ENCODE results near the gene DHRSX.

The DHRSX gene

GRCh38 chrX:2497961-2498780 is 2.6 kb downstream of the DHRSX start:
- H3K4me3 ChIP-seq (ENCODE audit: low read depth, low read length), result peak overlapping the region; percentile 76
- TF ChIP-seq CTCF (conservative IDR thresholded peaks at IDR 0.05; ENCODE audit: low read depth, low read length), result no peak
- peak; percentile 52 for DNase-seq (ENCODE audit: low read depth)

- no peak for TF ChIP-seq CTCF (conservative IDR thresholded peaks at IDR 0.05; ENCODE audit: low read depth, low read length)
- H3K4me3 ChIP-seq (ENCODE audit: low read depth, low read length), result no peak overlapping the region
- DNase-seq (ENCODE audit: low read depth), result no peak
Observed at GRCh38 chrX:2495595-2495994, 5.2 kb downstream of the DHRSX start.

DNA sequence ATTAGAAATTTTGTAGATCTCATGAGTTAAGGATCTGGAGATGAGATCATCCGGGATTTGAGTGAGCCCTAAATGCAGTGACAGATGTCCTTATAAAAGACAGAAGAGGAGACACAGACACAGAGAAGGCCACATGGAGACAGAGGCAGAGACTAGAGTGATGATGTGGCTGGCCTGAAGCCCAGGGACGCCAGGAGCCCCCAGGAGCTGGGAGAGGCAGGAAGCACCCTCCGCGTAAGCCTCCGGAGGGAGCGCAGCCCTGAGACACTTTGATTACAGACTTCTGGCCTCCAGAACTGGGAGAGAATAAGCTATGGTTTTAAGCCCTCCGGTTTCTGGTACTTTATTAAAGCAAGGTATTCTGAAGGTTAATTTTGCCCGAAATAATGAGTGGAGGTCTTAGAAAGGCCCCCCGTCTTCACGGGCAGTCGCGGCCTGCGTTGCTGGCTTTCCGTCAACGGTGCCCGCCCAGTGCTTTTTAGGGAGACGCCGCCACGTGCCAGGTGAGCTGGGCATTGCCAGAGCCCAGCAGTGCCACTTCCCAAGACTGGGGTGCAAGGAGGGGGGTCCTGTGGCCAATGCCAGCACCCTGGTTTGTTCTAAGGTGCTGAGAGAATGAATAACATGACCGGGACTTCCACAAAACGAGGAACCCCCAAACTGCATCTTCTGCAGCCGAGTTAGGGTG is 8.1 kb downstream of the DHRSX start:
- DNase-seq (ENCODE audit: low read depth), result no peak
- H3K4me3 ChIP-seq (ENCODE audit: low read depth, low read length), result no peak overlapping the region
- no peak for TF ChIP-seq CTCF (conservative IDR thresholded peaks at IDR 0.05; ENCODE audit: low read depth, low read length)

DNA sequence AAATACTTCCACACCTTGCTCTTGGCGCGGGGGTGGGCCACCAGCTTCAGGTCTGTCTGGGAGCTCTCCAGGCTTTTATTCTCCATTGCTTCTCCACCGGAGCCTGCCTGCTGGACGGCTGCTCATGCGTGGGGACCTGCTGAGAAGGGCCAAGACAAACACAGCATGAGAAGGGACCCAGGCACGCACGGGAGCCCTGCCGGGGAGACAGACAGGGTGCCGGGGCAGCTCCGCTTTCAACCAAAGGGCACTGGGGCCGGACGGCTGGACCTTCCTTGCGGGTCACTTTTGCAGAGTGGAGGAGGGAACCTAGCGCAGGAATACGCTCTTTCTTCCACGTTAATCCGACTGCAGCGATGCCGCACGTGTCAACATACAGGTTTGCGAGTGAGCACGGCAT is 10.1 kb downstream of the DHRSX start:
- no peak overlapping the region for H3K4me3 ChIP-seq (ENCODE audit: low read depth, low read length)
- no peak for TF ChIP-seq CTCF (conservative IDR thresholded peaks at IDR 0.05; ENCODE audit: low read depth, low read length)
- no peak for DNase-seq (ENCODE audit: low read depth)

DNA sequence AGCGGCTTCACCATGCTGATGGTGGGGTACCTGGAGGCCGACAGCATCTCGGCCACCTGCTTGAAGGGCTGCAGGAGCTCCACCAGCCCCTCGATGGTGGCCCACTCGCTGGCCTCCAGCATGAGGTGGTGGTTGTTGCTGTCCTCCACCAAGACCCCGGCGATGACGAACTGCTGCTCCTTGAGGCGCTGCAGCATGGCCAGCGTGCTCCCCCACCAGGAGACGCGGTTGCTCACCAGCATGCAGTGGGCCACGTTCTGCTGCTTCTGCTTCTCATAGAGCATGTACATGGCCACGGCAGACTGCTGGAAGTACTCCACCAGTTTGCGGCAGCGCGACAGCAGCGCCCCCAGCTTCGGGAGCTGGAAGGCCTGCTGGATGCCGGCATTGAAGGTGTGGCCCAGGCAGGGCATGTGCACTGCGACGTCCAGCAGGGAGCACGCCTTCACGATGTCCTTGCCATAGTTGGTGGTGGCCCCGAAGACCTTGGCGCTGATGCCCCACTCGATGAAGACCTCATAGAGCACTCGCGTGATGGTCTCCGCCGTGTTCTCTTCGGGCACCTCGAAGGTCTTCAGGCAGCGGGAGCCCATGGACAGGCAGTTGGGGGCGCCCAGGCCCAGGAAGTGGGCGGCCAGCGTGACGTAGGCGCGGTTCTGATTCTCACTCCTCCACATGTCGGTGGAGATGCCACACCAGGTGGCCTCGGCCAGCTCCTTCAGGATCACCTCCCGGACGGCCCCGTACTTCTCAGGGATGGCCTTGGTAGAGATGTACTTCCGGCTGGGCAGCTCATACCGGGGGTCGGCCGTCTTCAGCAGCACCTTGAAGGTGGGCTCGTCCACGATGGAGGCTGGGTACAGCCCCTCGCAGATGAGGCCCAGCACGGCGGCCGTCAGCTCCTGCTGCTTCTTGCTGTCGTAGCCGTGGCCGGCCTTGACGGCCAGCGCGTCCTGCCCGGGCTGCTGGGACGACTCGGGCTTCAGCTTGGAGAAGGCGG is 11.0 kb downstream of the DHRSX start:
- no peak for DNase-seq (ENCODE audit: low read depth)
- no peak for TF ChIP-seq CTCF (conservative IDR thresholded peaks at IDR 0.05; ENCODE audit: low read depth, low read length)
- no peak overlapping the region for H3K4me3 ChIP-seq (ENCODE audit: low read depth, low read length)

- no peak overlapping the region for H3K4me3 ChIP-seq (ENCODE audit: low read depth, low read length)
- TF ChIP-seq CTCF (conservative IDR thresholded peaks at IDR 0.05; ENCODE audit: low read depth, low read length), result no peak
- DNase-seq (ENCODE audit: low read depth), result no peak
Observed at GRCh38 chrX:2488621-2489285, 12.0 kb downstream of the DHRSX start.

Measured in choroid plexus epithelial cell (primary cell).